ENCODE data around the gene SLCO2A1.

- TF ChIP-seq CTCF (IDR thresholded peaks at IDR 0.05) = no peak
- no peak for TF ChIP-seq POLR2A (IDR thresholded peaks at IDR 0.05)
- no peak for TF ChIP-seq POLR2AphosphoS5 (IDR thresholded peaks at IDR 0.05)
- no peak for TF ChIP-seq EP300 (IDR thresholded peaks at IDR 0.05)
Observed at GRCh38 chr3:134054881-134055280, 25.2 kb upstream of the SLCO2A1 start.
